ENCODE data around the gene ATP8A2. TPM values are rescaled to one million over a fixed set of nuclear protein-coding genes. Genes with fewer than 3 reads are reported as not detected.

The ATP8A2 gene
- total and polyA plus RNA-seq, 2 of the 8 experiments (the other 6 are each of a cell fraction or from before 2014, with no cell fraction given): 2.4 to 8.3 TPM

DNA sequence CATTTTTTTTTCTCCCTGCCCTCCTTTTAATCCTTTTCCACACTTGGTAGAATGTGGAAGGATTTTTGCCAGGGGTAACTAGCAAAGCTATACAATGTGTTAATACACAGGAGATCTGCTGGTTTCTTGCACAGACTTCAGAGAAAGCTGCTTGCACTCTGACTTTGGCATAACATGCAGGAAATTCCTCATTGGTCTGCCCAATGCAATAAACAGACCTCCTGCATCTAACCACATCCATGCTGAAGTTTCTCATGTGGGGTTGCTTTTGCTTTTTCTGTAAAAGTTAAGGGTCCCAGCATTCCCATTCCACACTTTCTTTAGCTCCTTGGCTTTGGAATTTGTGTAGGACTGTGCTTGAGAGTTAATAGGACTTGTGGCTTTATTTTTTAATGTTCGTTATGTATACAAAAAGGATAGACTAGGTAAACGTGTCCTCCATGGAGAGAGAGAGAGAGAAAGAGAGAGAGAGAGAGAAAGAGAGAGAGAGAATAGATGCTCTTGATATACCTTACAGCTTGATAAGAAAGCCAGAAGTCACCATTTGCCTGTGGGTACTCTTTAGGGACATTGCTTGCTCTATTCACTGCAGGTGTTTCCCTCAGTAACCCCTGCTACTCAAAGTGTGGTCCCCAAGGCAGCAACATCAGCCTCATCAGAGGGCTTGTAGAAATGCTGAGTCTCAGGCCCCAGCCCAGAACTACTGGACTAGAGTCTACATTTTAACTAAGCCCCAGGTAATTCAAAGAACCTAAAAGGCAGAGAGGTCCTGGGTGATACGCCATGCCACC is 509.6 kb downstream of the ATP8A2 start:
- H3K79me2 ChIP-seq (ENCODE audit: control insufficient read depth in 1 of 2, insufficient read depth in 2 of 2, low read length in 2 of 2): no peaks in the 10 kb centered on the region
- no peak overlapping the region for H2BK15ac ChIP-seq (ENCODE audit: low read length)
- no peak overlapping the region for H4K5ac ChIP-seq (ENCODE audit: insufficient read length, low read depth, low read length)
- H2AK5ac ChIP-seq (ENCODE audit: low read depth, low read length): no peak overlapping the region
- no peak overlapping the region; the same call in 1 of the 2 replicates for H3K18ac ChIP-seq (ENCODE audit: extremely low read depth, low read length)
- H4K91ac ChIP-seq (replicated peaks; ENCODE audit: insufficient read length, low read length): no peak overlapping the region
- ChIA-PET POLR2A (ENCODE audit: partially characterized antibody) (no interaction called here), CTCF (ENCODE audit: partially characterized antibody) (interaction anchor here (1.6 to 2.7 kb wide), 2 partner anchors 27 to 45 kb away, joined by 3 to 7 read pairs; no protein-coding TSS in a partner anchor)
- H3K4me1 ChIP-seq (replicated peaks in 1 of 4; ENCODE audit: control insufficient read depth in 3 of 4, insufficient read depth in 4 of 4, low read length in 3 of 4): peaks cover 2 to 16% (median 4%) of the 10 kb centered on the region in 4 experiments; a peak in 6 of 7 replicates
- no peak overlapping the region for H2BK5ac ChIP-seq (ENCODE audit: low read depth, low read length)
- no peak for FAIRE-seq
- no peaks in the 10 kb centered on the region for H3K36me3 ChIP-seq (ENCODE audit: control insufficient read depth in 2 of 4, insufficient read depth in 4 of 4, low read length in 3 of 4)
- H4K8ac ChIP-seq (ENCODE audit: extremely low read depth, insufficient read depth, low read length): no peak overlapping the region
- no peak overlapping the region for H3K27ac ChIP-seq (ENCODE audit: low read depth, low read length)
- H3K79me1 ChIP-seq (ENCODE audit: low read depth, low read length): no peaks in the 10 kb centered on the region; the same call in 1 of the 2 replicates
- H3K14ac ChIP-seq (ENCODE audit: insufficient read length): no peak overlapping the region
- no peak overlapping the region for H3K23ac ChIP-seq (ENCODE audit: insufficient read length)
- no peaks in the 10 kb centered on the region for H3K23me2 ChIP-seq (ENCODE audit: low read depth, low read length)
- no peak overlapping the region for H2BK120ac ChIP-seq (replicated peaks; ENCODE audit: low read depth, low read length)
- no peak overlapping the region for H3K9ac ChIP-seq (replicated peaks in 1 of 4; ENCODE audit: extremely low read depth in 1 of 4, low read depth in 3 of 4, low read length in 3 of 4)
- WGBS, 2 experiments (ENCODE audit: extremely low coverage in 1 of 2, insufficient coverage in 1 of 2, insufficient read length in 1 of 2, insufficient replicate concordance in 2 of 2, low coverage in 1 of 2, low lambda C conversion rate in 2 of 2, missing lambda C conversion rate in 1 of 2): 84% methylated on average over 3 of the region's 3 CpGs; no CpG with 5 or more reads in 1 of the 2 experiments
- no peak overlapping the region for H3K4me3 ChIP-seq (ENCODE audit: extremely low read depth in 1 of 4, insufficient read depth in 2 of 4, low read depth in 3 of 4, low read length in 4 of 4)
- H3K4ac ChIP-seq (replicated peaks; ENCODE audit: insufficient read length, low read depth, low read length): no peak overlapping the region
- H3K27me3 ChIP-seq (replicated peaks in 1 of 4; ENCODE audit: control insufficient read depth in 3 of 4, extremely low read depth in 1 of 4, insufficient read depth in 3 of 4, low read length in 3 of 4): no peaks in the 10 kb centered on the region
- no peak overlapping the region for H2BK20ac ChIP-seq (ENCODE audit: low read length)
- no peaks in the 10 kb centered on the region for H4K20me1 ChIP-seq (replicated peaks in 1 of 2; ENCODE audit: control insufficient read depth in 1 of 2, insufficient read depth in 2 of 2, low read length in 2 of 2)
- 0 out of 2 replicates have a peak overlapping the region, but pooled peaks have one; percentile 10 for H2AFZ ChIP-seq (ENCODE audit: low read length)
- no peak overlapping the region for H2BK12ac ChIP-seq (ENCODE audit: low read depth, low read length)
- no peaks in the 10 kb centered on the region for H3K9me3 ChIP-seq (ENCODE audit: insufficient read depth in 2 of 2, low read depth in 1 of 2, low read length in 1 of 2)
- H3K4me2 ChIP-seq (ENCODE audit: insufficient read depth in 1 of 2, low read depth in 2 of 2, low read length in 2 of 2): peak overlapping the region in 1 of 2 experiments; percentile 3; a peak in 1 of 4 replicates
- DNase-seq (ENCODE audit: low read depth in 1 of 2, low spot score in 2 of 2): no peak
- H3K56ac ChIP-seq (replicated peaks; ENCODE audit: insufficient read length, low read depth, low read length): no peak overlapping the region
- TF ChIP-seq CBX8 (IDR thresholded peaks at IDR 0.05; ENCODE audit: borderline replicate concordance, low read depth, low read length) (no peak), GTF2F1 (IDR thresholded peaks at IDR 0.05; ENCODE audit: borderline replicate concordance, low read depth, low read length) (no peak), TBP (IDR thresholded peaks at IDR 0.05; ENCODE audit: low read depth, low read length) (no peak), RNF2 (IDR thresholded peaks at IDR 0.05; ENCODE audit: borderline replicate concordance, low read depth, low read length, missing control alignments, poor library complexity, severe bottlenecking) (no peak), SIN3A (conservative IDR thresholded peaks at IDR 0.05 in 1 of 2, IDR thresholded peaks at IDR 0.05 in 1 of 2; ENCODE audit: low read depth in 1 of 2, low read length in 2 of 2) (no peak)
- TF ChIP-seq, protein P1, sequence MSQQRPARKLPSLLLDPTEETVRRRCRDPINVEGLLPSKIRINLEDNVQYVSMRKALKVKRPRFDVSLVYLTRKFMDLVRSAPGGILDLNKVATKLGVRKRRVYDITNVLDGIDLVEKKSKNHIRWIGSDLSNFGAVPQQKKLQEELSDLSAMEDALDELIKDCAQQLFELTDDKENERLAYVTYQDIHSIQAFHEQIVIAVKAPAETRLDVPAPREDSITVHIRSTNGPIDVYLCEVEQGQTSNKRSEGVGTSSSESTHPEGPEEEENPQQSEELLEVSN (IDR thresholded peaks at IDR 0.05): no peak

Data from H1 (cell line).